MCF 10A (cell line): ENCODE measurements around the gene CLEC1A. TPM values are rescaled to one million over a fixed set of nuclear protein-coding genes. Genes with fewer than 3 reads are reported as not detected.

Experiments
- BruUV-seq: library from RNA; stranded (reverse); fragments of 400-500 nt; replicated peaks from 2 replicates; lab custom pipeline; 2021; lab: Mats Ljungman, UMichigan
- CTCF ChIA-PET: fragments of 300-600 bp; sonication (Branson Sonifier 250); formaldehyde crosslinking; extraction: SDS; loops from one replicate; lab custom pipeline; 2021; ENCODE audit warnings: antibody characterized with exemption, inconsistent platforms; lab: Yijun Ruan, JAX
- POLR2A ChIA-PET: fragments of 300-600, 350-650 bp; sonication (Branson Sonifier 250); formaldehyde crosslinking; extraction: SDS; loops from one replicate; lab custom pipeline; 2020; ENCODE audit warnings: antibody characterized with exemption, inconsistent platforms; lab: Yijun Ruan, JAX
- DNase-seq: peaks from one replicate; pipeline ENCODE4 v3.0.0-alpha.2; 2018; ENCODE audit not compliant: unreplicated experiment
- H3K27ac Mint-ChIP-seq: one replicate; pipeline ENCODE4 v1.8.0; 2022; ENCODE audit warnings: mild to moderate bottlenecking, low read depth, mixed read lengths; ENCODE audit not compliant: unreplicated experiment
- H3K27me3 Mint-ChIP-seq: one replicate; pipeline ENCODE4 v1.8.0; 2022; ENCODE audit warnings: mixed read lengths; ENCODE audit not compliant: insufficient read depth, unreplicated experiment
- H3K36me3 Mint-ChIP-seq: one replicate; pipeline ENCODE4 v1.8.0; 2022; ENCODE audit warnings: mild to moderate bottlenecking, moderate library complexity, mixed read lengths; ENCODE audit not compliant: insufficient read depth, unreplicated experiment
- H3K4me1 Mint-ChIP-seq: one replicate; pipeline ENCODE4 v1.8.0; 2022; ENCODE audit warnings: mixed read lengths; ENCODE audit not compliant: insufficient read depth, unreplicated experiment
- H3K4me3 Mint-ChIP-seq: one replicate; pipeline ENCODE4 v1.8.0; 2022; ENCODE audit warnings: mild to moderate bottlenecking, moderate library complexity, mixed read lengths; ENCODE audit not compliant: unreplicated experiment
- H3K9me3 Mint-ChIP-seq: one replicate; pipeline ENCODE4 v1.8.0; 2022; ENCODE audit warnings: mixed read lengths; ENCODE audit not compliant: unreplicated experiment
- CTCF ChIP-seq: fragments of 200-600 bp; IDR thresholded peaks from one replicate; pipeline ENCODE4 v1.8.0; 2022; ENCODE audit warnings: antibody characterized with exemption, mild to moderate bottlenecking; ENCODE audit not compliant: unreplicated experiment
- intact Hi-C: fragments of 100-400 bp; cut with micrococcal nuclease; formaldehyde crosslinking; loops from 2 replicates; pipeline ENCODE4 v1.14.1; 2022
- total RNA-seq: library from RNA; stranded (reverse); gene quantifications from 2 replicates; pipeline ENCODE4 v1.2.3, GENCODE V29; 2022

The CLEC1A gene
- total RNA-seq, 1 experiment from 2014 or later = not detected

GRCh38 chr12:10131111-10131690 lies 32.4 kb upstream of the CLEC1A start:
- no peaks in the 10 kb centered on the region for H3K27me3 Mint-ChIP-seq
- no peak overlapping the region for H3K4me3 Mint-ChIP-seq
- no peaks in the 10 kb centered on the region for H3K4me1 Mint-ChIP-seq
- TF ChIP-seq CTCF = no peak
- H3K36me3 Mint-ChIP-seq = no peaks in the 10 kb centered on the region
- POLR2A ChIA-PET = interaction anchor here (0.6 to 1.6 kb wide), 3 partner anchors 8 to 12 kb away, joined by 3 to 5 read pairs (median 4); no protein-coding TSS in a partner anchor
- no peak overlapping the region for H3K27ac Mint-ChIP-seq
- intact Hi-C loops = no loop called here
- BruUV-seq = no TSS peak
- no peak for DNase-seq
- no peaks in the 10 kb centered on the region for H3K9me3 Mint-ChIP-seq
- CTCF ChIA-PET = interaction anchor here (0.8 to 2.8 kb wide), 8 partner anchors 11 to 380 kb away, joined by 3 to 11 read pairs (median 4); partner anchors contain the start of gene CLEC12B

DNA sequence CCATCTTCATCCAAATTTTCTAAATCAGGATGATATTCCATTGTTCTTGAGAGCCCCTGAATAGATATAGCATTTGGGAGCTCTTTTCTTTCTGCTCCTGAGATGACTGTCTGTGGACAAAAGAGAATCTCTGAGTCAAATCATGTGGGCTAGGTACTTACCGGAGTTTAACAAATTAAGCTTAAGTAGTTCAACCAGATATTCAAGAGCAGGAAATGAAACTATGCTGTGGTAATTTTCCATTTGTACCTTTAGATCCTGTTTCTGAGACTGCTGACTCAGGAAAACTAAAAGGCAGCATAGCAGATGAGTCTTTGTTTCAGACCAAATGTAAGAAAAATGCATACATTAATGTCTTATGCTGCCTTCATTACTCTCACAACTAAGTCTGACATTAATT lies 31.3 kb upstream of the CLEC1A start, which contains the start of gene CLEC7A:
CLEC7A (minus strand) TSS at position 158 of the 400 bp plus-strand sequence; CDS start at position 41, 117 bp downstream.
- H3K36me3 Mint-ChIP-seq = no peaks in the 10 kb centered on the region
- POLR2A ChIA-PET = interaction anchor here (1.6 kb wide), 1 partner anchor 9 kb away, joined by 4 read pairs; no protein-coding TSS in a partner anchor
- no peak within 1 kb of the TSS for H3K4me3 Mint-ChIP-seq
- CTCF ChIA-PET = interaction anchor here (0.5 to 2.8 kb wide), 13 partner anchors 10 to 1013 kb away, joined by 3 to 11 read pairs (median 3); partner anchors contain the start of gene CLEC12B
- no peaks in the 10 kb centered on the region for H3K4me1 Mint-ChIP-seq
- no TSS peak for BruUV-seq
- no peak within 1 kb of the TSS for H3K27ac Mint-ChIP-seq
- TF ChIP-seq CTCF = no peak
- intact Hi-C loops = no loop called here
- H3K9me3 Mint-ChIP-seq = no peaks in the 10 kb centered on the region
- DNase-seq = no peak
- H3K27me3 Mint-ChIP-seq = no peaks in the 10 kb centered on the region

- Mint-ChIP-seq H3K36me3 (no peaks in the 10 kb centered on the region), H3K9me3 (no peaks in the 10 kb centered on the region), H3K4me3 (no peak overlapping the region), H3K4me1 (no peaks in the 10 kb centered on the region), H3K27ac (no peak overlapping the region), H3K27me3 (no peaks in the 10 kb centered on the region)
- CTCF ChIA-PET = interaction anchor here (1.2 to 1.9 kb wide), 2 partner anchors 11 to 94 kb away, joined by 5 to 9 read pairs; no protein-coding TSS in a partner anchor
- POLR2A ChIA-PET = interaction anchor here (0.8 kb wide), 1 partner anchor 26 kb away, joined by 3 read pairs; no protein-coding TSS in a partner anchor
- TF ChIP-seq CTCF = no peak
- intact Hi-C loops = no loop called here
- DNase-seq = no peak
- no TSS peak for BruUV-seq
Measured at GRCh38 chr12:10128687-10129086, 29.9 kb upstream of the CLEC1A start.

DNA sequence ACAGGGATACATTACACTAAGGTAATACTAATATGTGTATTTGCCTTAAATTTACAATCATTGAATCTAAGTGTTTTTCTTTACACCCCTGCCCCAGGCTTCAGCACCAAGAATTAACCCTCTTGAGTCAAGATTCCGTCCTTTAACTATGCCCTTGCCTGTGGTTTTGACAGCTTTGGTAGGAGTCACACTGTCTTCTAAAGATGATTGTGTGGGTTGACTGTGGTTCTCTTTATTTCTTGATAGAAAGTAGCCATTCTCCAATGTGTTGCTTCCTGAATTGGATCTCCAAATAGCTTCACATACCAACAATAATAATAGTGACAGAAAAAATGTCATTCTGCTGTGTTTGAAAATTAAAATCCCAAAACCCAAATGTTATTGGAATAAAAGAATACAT lies 27.6 kb upstream of the CLEC1A start:
- no peaks in the 10 kb centered on the region for H3K4me1 Mint-ChIP-seq
- ChIA-PET POLR2A (no interaction called here), CTCF (interaction anchor here (1.0 to 1.3 kb wide), 2 partner anchors 13 to 30 kb away, joined by 3 read pairs; no protein-coding TSS in a partner anchor)
- no peak for TF ChIP-seq CTCF
- no peaks in the 10 kb centered on the region for H3K9me3 Mint-ChIP-seq
- BruUV-seq = no TSS peak
- H3K4me3 Mint-ChIP-seq = no peak overlapping the region
- no peak overlapping the region for H3K27ac Mint-ChIP-seq
- H3K36me3 Mint-ChIP-seq = no peaks in the 10 kb centered on the region
- H3K27me3 Mint-ChIP-seq = no peaks in the 10 kb centered on the region
- intact Hi-C loops = no loop called here
- no peak for DNase-seq
